Cardiac muscle cell (in vitro differentiated cells and primary cell): Measurements from ENCODE around the gene RUNX2. TPM values are rescaled to one million over a fixed set of nuclear protein-coding genes. Genes with fewer than 3 reads are reported as not detected.

Source experiments
- DNase-seq, 2 donors: peaks; one replicate each; pipeline versions ENCODE4 v3.0.0 to v3.0.0-alpha.2; 2010 to 2017; ENCODE audit warnings: low read depth in 1 of 2, low spot score in 1 of 2
- H3K27ac ChIP-seq: fragments of 200-600 bp; sonication (generic); 2 replicates; pipeline ENCODE4 v1.5.1; 2016
- H3K27me3 ChIP-seq: fragments of 200-600 bp; sonication (generic); 2 replicates; pipeline ENCODE4 v1.6.0; 2016; ENCODE audit warnings: control low read depth
- H3K36me3 ChIP-seq: fragments of 200-600 bp; sonication (generic); 2 replicates; pipeline ENCODE4 v1.5.1; 2016; ENCODE audit warnings: control low read depth
- H3K4me1 ChIP-seq: fragments of 200-600 bp; sonication (generic); 2 replicates; pipeline ENCODE4 v1.8.1; 2017; ENCODE audit warnings: low read depth, mild to moderate bottlenecking, mixed run types
- H3K4me3 ChIP-seq: fragments of 200-600 bp; sonication (generic); 2 replicates; pipeline ENCODE4 v1.5.1; 2016; ENCODE audit warnings: mild to moderate bottlenecking
- H3K9me3 ChIP-seq: fragments of 200-600 bp; sonication (generic); 2 replicates; pipeline ENCODE4 v1.5.1; 2017; ENCODE audit warnings: low read depth, mild to moderate bottlenecking, control low read depth
- CTCF ChIP-seq: IDR thresholded peaks from 2 replicates; pipeline ENCODE4 v1.5.1; 2012; ENCODE audit warnings: low read depth, mild to moderate bottlenecking, low read length
- polyA plus RNA-seq: library from polyadenylated mRNA; unstranded; fragments of >200 nt; fragmentation: Nextera tagmentation; extraction: Ambion mirVana; gene quantifications from 2 replicates; pipeline ENCODE4 v1.2.1, GENCODE V29; 2016
- total RNA-seq: library from RNA; depleted of rRNA; stranded (reverse); fragments of >200 nt; gene quantifications from 2 replicates; pipeline ENCODE4 v1.2.3, GENCODE V29; 2016

Gene RUNX2
- total and polyA plus RNA-seq, 2 experiments from 2014 or later = 1.6 to 1.9 TPM

DNA sequence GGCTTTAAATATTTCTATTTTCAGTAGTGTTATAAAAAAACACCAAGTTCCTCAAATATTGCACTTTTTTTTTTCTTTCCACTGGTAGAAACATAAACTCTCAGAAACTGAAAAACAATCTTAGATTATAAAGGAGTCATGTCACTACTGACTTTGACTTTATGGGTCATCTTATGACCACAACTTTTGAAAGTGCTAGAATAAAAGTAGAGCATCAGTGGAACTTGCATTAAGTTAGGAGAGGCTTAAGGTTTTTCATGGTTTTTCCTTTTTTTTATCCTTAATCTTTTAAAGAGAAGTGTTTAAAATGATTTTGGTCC lies 106.2 kb downstream of the RUNX2 start:
- H3K36me3 ChIP-seq = no peaks in the 10 kb centered on the region
- no peaks in the 10 kb centered on the region for H3K27me3 ChIP-seq
- TF ChIP-seq CTCF = no peak
- no peak overlapping the region for H3K27ac ChIP-seq
- no peaks in the 10 kb centered on the region for H3K9me3 ChIP-seq
- no peaks in the 10 kb centered on the region for H3K4me1 ChIP-seq
- no peak for DNase-seq
- no peak overlapping the region for H3K4me3 ChIP-seq

- Histone ChIP-seq H3K27ac (no peak overlapping the region), H3K36me3 (no peaks in the 10 kb centered on the region), H3K9me3 (no peaks in the 10 kb centered on the region), H3K4me1 (no peaks in the 10 kb centered on the region), H3K27me3 (no peaks in the 10 kb centered on the region), H3K4me3 (no peak overlapping the region)
- no peak for TF ChIP-seq CTCF
- peak in 1 of 2 donors; percentile 81 for DNase-seq
These were observed 108.7 kb downstream of the RUNX2 start for GRCh38 chr6:45436544-45437438.

DNA sequence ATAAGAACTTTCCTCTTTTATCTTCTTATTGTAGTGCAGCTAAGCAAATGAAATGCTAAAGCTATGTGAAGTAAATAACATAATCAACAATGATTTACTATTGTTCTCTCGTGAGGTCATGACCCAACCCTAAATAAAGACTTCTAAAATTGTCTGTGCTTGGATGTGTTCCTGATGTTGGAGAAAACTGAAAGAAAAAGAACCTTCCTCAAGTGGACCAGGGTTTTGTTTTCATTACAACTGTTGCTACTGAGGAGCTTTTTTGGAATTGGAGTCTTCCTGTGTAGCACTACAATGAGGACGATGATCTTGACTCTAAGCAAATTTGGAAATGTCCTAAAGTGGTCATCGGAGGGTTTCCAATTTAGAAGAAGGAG lies 109.3 kb downstream of the RUNX2 start:
- Histone ChIP-seq H3K27ac (no peak overlapping the region), H3K9me3 (no peaks in the 10 kb centered on the region), H3K36me3 (no peaks in the 10 kb centered on the region), H3K27me3 (no peaks in the 10 kb centered on the region), H3K4me3 (no peak overlapping the region), H3K4me1 (no peaks in the 10 kb centered on the region)
- no peak for DNase-seq
- no peak for TF ChIP-seq CTCF

GRCh38 chr6:45438151-45438550 lies 110.0 kb downstream of the RUNX2 start:
- no peak for TF ChIP-seq CTCF
- DNase-seq = no peak

DNA sequence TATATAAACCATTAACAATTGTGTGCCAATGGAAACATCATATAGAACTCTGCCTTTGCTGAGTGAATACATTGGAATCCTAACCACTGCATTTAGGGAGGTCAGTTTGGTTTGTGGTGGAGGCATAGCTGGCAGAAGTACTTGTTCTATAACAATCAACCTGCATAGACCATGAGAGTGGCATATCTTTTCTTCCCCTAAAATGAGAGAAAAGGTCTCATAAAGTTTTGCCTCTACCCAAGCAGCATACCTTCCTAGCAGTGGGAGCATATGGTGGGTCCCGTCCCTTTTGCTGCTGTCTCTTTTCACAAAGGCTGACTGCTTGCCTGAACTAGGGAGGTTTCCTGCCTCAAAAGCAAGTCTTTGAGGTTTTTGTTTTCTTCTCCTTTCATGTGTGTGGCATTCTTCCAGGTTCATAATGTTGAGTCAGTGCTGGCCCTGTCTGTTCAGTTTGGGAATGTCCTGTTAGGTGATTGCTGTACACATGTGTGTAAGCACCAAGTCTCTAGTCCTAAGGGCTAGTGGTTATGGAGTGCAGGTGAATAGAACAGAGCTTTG lies 110.8 kb downstream of the RUNX2 start:
- no peak overlapping the region for H3K27ac ChIP-seq
- DNase-seq = peak in 1 of 2 donors; percentile 90
- H3K9me3 ChIP-seq = no peaks in the 10 kb centered on the region
- H3K4me3 ChIP-seq = no peak overlapping the region
- TF ChIP-seq CTCF = no peak
- H3K36me3 ChIP-seq = no peaks in the 10 kb centered on the region
- H3K27me3 ChIP-seq = no peaks in the 10 kb centered on the region
- no peaks in the 10 kb centered on the region for H3K4me1 ChIP-seq

More at GRCh38 chr6:45438151-45438550, 110.0 kb downstream of the RUNX2 start:
- H3K4me3 ChIP-seq = no peak overlapping the region
- H3K27me3 ChIP-seq = no peaks in the 10 kb centered on the region
- no peak overlapping the region for H3K27ac ChIP-seq
- H3K36me3 ChIP-seq = no peaks in the 10 kb centered on the region
- no peaks in the 10 kb centered on the region for H3K9me3 ChIP-seq
- no peaks in the 10 kb centered on the region for H3K4me1 ChIP-seq
